IgD-negative memory B cell (primary cell): ENCODE measurements around the gene CHRD. TPM values are rescaled to one million over a fixed set of nuclear protein-coding genes. Genes with fewer than 3 reads are reported as not detected.
"Not testable (repeated sequence)": the region's sequence is repeated elsewhere in the genome, so short reads cannot be mapped to it uniquely, and the experiment has no call there.

ENCODE experiments used
- H3K27ac Mint-ChIP-seq, 3 donors: one replicate each; pipeline ENCODE4 v1.8.0; 2020 to 2022; ENCODE audit warnings: mild to moderate bottlenecking in 3 of 3, mixed read lengths in 3 of 3, moderate library complexity in 1 of 3
- H3K27me3 Mint-ChIP-seq: one replicate; pipeline ENCODE4 v1.8.0; 2021; ENCODE audit warnings: mixed read lengths
- H3K36me3 Mint-ChIP-seq: one replicate; pipeline ENCODE4 v1.8.0; 2020; ENCODE audit warnings: mild to moderate bottlenecking, mixed read lengths
- H3K4me1 Mint-ChIP-seq, 3 donors: one replicate each; pipeline ENCODE4 v1.8.0; 2020 to 2022; ENCODE audit warnings: mixed read lengths in 3 of 3, mild to moderate bottlenecking in 1 of 3
- H3K4me3 Mint-ChIP-seq, 4 donors: one replicate each; pipeline ENCODE4 v1.8.0; 2020 to 2022; ENCODE audit warnings: mild to moderate bottlenecking in 4 of 4, mixed read lengths in 4 of 4, moderate library complexity in 3 of 4
- H3K9me3 Mint-ChIP-seq, 3 donors: one replicate each; pipeline ENCODE4 v1.8.0; 2020 to 2021; ENCODE audit warnings: mixed read lengths in 3 of 3, mild to moderate bottlenecking in 1 of 3
- polyA plus RNA-seq: library from polyadenylated mRNA; unstranded; fragments of 300-500 nt; fragmentation: Illumina TruSeq; gene quantifications from one replicate; pipeline ENCODE4 v1.2.3, GENCODE V29; 2021

The CHRD gene
- polyA plus RNA-seq, 1 donor from 2014 or later, result not detected

DNA sequence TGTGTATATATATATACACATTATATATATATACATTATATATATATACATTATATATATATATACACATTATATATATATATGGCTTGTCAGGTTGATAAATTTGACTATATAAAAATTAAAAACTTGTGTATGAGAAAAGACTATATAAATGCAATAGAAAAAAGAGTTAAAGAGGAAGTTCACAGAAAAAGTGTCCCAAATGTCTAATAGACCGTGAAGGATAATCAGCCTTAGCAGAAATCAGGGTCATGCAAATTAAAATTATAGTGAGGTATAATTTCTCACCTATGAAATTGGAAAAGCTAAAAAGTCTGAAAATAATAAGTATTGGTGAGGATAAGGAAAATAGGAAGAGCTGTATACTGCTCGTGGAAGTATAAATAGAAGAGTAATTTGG is 51.1 kb downstream of the CHRD start:
- H3K4me3 Mint-ChIP-seq, result no peak overlapping the region
- peaks cover 3% of the 10 kb centered on the region for H3K27me3 Mint-ChIP-seq
- H3K4me1 Mint-ChIP-seq, result peaks cover 0 to 4% (median 2%) of the 10 kb centered on the region in 3 donors
- peaks cover 0 to 2% (median 0%) of the 10 kb centered on the region in 3 donors for H3K9me3 Mint-ChIP-seq
- H3K36me3 Mint-ChIP-seq, result peaks cover 1% of the 10 kb centered on the region
- H3K27ac Mint-ChIP-seq, result peak overlapping the region in 1 of 3 donors; percentile 40

DNA sequence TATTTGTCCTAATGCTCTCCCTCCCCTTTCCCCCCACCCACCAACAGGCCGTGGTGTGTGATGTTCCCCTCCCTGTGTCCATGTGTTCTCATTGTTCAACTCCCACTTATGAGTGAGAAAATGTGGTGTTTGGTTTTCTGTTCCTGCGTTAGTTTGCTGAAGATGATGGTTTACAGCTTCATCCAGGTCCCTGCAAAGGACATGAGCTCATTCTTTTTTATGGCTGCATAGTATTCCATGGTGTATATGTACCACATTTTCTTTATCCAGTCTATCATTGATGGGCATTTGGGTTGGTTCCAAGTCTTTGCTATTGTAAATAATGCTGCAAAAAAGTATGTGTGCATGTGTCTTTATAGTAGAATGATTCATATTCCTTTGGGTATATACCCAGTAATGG is 53.3 kb downstream of the CHRD start:
- H3K36me3 Mint-ChIP-seq, H3K27me3 Mint-ChIP-seq, H3K4me3 Mint-ChIP-seq, H3K4me1 Mint-ChIP-seq, H3K9me3 Mint-ChIP-seq, H3K27ac Mint-ChIP-seq: not testable (repeated sequence)

- no peaks in the 10 kb centered on the region for H3K36me3 Mint-ChIP-seq
- H3K27me3 Mint-ChIP-seq, result no peaks in the 10 kb centered on the region
- no peak overlapping the region for H3K27ac Mint-ChIP-seq
- H3K4me1 Mint-ChIP-seq, result peaks cover 0 to 2% (median 0%) of the 10 kb centered on the region in 3 donors
- H3K4me3 Mint-ChIP-seq, result no peak overlapping the region
- peaks cover 2 to 7% (median 5%) of the 10 kb centered on the region in 3 donors for H3K9me3 Mint-ChIP-seq
Observed at GRCh38 chr3:184439096-184439495, 59.2 kb downstream of the CHRD start.

Other genes with a start within 250 kb of the CHRD start
- gene EIF2B5, start 244.7 kb upstream of the CHRD start, polyA plus RNA-seq, result 44.5 TPM
- gene DVL3, start 224.7 kb upstream of the CHRD start, polyA plus RNA-seq, result 6.4 TPM
- 249 TPM for gene AP2M1, start 205.2 kb upstream of the CHRD start, polyA plus RNA-seq
- gene ABCF3, start 193.9 kb upstream of the CHRD start, polyA plus RNA-seq, result 49.1 TPM
- 0.20 TPM for gene VWA5B2, start 150.5 kb upstream of the CHRD start, polyA plus RNA-seq
- 72.3 TPM for gene ALG3, start 131.1 kb upstream of the CHRD start, polyA plus RNA-seq
- 3.2 TPM for gene EEF1AKMT4, start 130.4 kb upstream of the CHRD start, polyA plus RNA-seq
- not detected for gene CAMK2N2, start 118.5 kb upstream of the CHRD start, polyA plus RNA-seq
- not detected for gene ECE2, start 104.0 kb upstream of the CHRD start, polyA plus RNA-seq
- gene PSMD2, start 80.8 kb upstream of the CHRD start, polyA plus RNA-seq, result 143 TPM
- gene EIF4G1, start 65.4 kb upstream of the CHRD start, polyA plus RNA-seq, result 28.0 TPM
- gene FAM131A, start 42.5 kb upstream of the CHRD start, polyA plus RNA-seq, result 2.6 TPM
- gene CLCN2, start 18.4 kb upstream of the CHRD start, polyA plus RNA-seq, result 0.53 TPM
- gene POLR2H, start 18.3 kb upstream of the CHRD start, polyA plus RNA-seq, result 40.8 TPM
- 0.14 TPM for gene THPO, start 1.8 kb upstream of the CHRD start, polyA plus RNA-seq
- gene EPHB3, start 181.7 kb downstream of the CHRD start, polyA plus RNA-seq, result not detected